ENCODE data around the gene B3GNT2.

GRCh38 chr2:62156861-62157496, 38.9 kb upstream of the B3GNT2 start:
- TF ChIP-seq EZH2 (IDR thresholded peaks at IDR 0.05; ENCODE audit: insufficient read depth, low read length) = no peak
- no peak for TF ChIP-seq CTCF (IDR thresholded peaks at IDR 0.05; ENCODE audit: insufficient read depth, low read depth, low read length)
